Endothelial cell (in vitro differentiated cells): Measurements from ENCODE around the gene ARVCF. TPM values are rescaled to one million over a fixed set of nuclear protein-coding genes. Genes with fewer than 3 reads are reported as not detected.

Experiments
- DNase-seq: peaks from one replicate; pipeline ENCODE4 v3.0.0; 2021; ENCODE audit warnings: low spot score
- H3K27ac Mint-ChIP-seq: one replicate; pipeline ENCODE4 v1.8.0; 2021; ENCODE audit warnings: mixed read lengths, inconsistent platforms; ENCODE audit not compliant: unreplicated experiment
- H3K27me3 Mint-ChIP-seq: one replicate; pipeline ENCODE4 v1.8.0; 2021; ENCODE audit warnings: mild to moderate bottlenecking, moderate library complexity, mixed read lengths, inconsistent platforms; ENCODE audit not compliant: unreplicated experiment
- H3K36me3 Mint-ChIP-seq: one replicate; pipeline ENCODE4 v1.8.0; 2021; ENCODE audit warnings: mild to moderate bottlenecking, low read depth, mixed read lengths, inconsistent platforms; ENCODE audit not compliant: unreplicated experiment
- H3K4me1 Mint-ChIP-seq: one replicate; pipeline ENCODE4 v1.8.0; 2021; ENCODE audit warnings: mild to moderate bottlenecking, mixed read lengths, inconsistent platforms; ENCODE audit not compliant: unreplicated experiment
- H3K4me3 Mint-ChIP-seq: one replicate; pipeline ENCODE4 v1.8.0; 2021; ENCODE audit warnings: mild to moderate bottlenecking, mixed read lengths, inconsistent platforms; ENCODE audit not compliant: unreplicated experiment
- H3K9me3 Mint-ChIP-seq: one replicate; pipeline ENCODE4 v1.8.0; 2021; ENCODE audit warnings: mixed read lengths, inconsistent platforms; ENCODE audit not compliant: unreplicated experiment
- total RNA-seq: library from RNA; stranded (reverse); fragmentation: NEBNext Ultra II Directional; extraction: Animal tissue kit (Norgen Biotek cat#: 25700); gene quantifications from one replicate; pipeline ENCODE4 v1.2.1, GENCODE V29; 2021; ENCODE audit not compliant: unreplicated experiment
- TF ChIP-seq, protein P1 (sequence below): fragments of 200-600 bp; sonication (generic); IDR thresholded peaks from one replicate; pipeline ENCODE4 v1.5.0; 2021; ENCODE audit warnings: antibody characterized with exemption; ENCODE audit not compliant: unreplicated experiment

The ARVCF gene
- total RNA-seq, 1 donor from 2014 or later = 67.3 TPM

DNA sequence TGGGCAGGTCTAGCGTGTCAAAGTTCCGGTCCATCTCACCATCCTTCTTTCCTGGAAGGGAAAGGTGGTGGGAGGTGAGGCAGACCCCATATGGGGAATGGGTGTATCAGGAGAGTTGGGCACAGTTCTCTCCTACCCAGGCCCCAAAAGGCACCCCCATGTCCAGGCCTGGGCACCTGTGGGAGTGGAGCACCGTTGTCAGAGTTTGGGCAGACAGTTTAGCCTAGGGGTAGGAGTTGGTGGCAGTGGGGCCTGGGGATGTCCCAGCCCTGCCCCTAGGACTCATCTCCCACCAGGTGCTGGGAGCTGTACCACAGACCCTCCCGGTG lies 41.0 kb downstream of the ARVCF start:
- Mint-ChIP-seq H3K4me1 (peaks cover 21% of the 10 kb centered on the region), H3K27me3 (peaks cover 20% of the 10 kb centered on the region), H3K4me3 (peak overlapping the region; percentile 83), H3K27ac (peak overlapping the region; percentile 99), H3K36me3 (peaks cover 21% of the 10 kb centered on the region), H3K9me3 (no peaks in the 10 kb centered on the region)
- DNase-seq = no peak
- TF ChIP-seq, protein P1, sequence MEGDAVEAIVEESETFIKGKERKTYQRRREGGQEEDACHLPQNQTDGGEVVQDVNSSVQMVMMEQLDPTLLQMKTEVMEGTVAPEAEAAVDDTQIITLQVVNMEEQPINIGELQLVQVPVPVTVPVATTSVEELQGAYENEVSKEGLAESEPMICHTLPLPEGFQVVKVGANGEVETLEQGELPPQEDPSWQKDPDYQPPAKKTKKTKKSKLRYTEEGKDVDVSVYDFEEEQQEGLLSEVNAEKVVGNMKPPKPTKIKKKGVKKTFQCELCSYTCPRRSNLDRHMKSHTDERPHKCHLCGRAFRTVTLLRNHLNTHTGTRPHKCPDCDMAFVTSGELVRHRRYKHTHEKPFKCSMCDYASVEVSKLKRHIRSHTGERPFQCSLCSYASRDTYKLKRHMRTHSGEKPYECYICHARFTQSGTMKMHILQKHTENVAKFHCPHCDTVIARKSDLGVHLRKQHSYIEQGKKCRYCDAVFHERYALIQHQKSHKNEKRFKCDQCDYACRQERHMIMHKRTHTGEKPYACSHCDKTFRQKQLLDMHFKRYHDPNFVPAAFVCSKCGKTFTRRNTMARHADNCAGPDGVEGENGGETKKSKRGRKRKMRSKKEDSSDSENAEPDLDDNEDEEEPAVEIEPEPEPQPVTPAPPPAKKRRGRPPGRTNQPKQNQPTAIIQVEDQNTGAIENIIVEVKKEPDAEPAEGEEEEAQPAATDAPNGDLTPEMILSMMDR = no peak

DNA sequence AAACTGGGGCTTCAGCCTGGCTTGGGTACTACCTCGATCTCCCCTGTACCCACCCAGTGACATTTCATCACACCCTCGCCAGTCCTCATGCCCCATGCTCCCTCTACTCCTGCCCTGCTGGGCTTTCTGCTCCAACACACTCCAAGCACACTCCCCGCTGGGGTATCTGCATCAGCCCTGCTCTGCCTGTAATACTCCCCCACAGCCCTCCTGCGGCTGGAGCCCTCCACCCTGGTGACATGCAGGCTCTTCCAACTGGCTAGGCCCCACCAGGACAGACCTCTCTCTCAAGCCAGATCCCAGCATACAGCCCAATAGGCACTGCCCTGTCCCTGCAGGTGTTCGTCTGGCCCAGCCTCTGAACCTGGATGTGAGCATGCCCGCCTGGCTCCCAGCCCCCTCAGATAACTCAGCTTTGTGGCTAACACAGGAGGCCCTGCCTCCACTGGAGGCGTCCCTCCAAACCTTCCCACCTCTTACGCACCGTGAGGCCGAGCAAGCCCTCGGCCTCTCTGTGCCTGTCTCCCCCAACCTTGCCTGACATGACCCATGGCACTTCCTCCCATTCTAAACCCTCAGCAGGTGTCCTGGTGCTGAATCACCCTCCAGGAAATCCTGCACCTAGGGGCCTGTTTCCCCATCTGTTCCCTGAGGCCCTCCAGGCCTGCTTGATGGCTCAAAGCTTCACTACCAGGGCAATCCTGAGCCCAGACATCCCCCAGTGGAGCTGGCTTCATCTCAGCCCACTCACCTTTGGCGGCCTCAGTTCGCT lies 41.5 kb downstream of the ARVCF start:
- Mint-ChIP-seq H3K4me1 (peaks cover 21% of the 10 kb centered on the region), H3K9me3 (no peaks in the 10 kb centered on the region), H3K27me3 (peaks cover 17% of the 10 kb centered on the region), H3K27ac (peak overlapping the region; percentile 99), H3K36me3 (peaks cover 18% of the 10 kb centered on the region), H3K4me3 (peak overlapping the region; percentile 83)
- DNase-seq = peak; percentile 33
- TF ChIP-seq, protein P1 = no peak

DNA sequence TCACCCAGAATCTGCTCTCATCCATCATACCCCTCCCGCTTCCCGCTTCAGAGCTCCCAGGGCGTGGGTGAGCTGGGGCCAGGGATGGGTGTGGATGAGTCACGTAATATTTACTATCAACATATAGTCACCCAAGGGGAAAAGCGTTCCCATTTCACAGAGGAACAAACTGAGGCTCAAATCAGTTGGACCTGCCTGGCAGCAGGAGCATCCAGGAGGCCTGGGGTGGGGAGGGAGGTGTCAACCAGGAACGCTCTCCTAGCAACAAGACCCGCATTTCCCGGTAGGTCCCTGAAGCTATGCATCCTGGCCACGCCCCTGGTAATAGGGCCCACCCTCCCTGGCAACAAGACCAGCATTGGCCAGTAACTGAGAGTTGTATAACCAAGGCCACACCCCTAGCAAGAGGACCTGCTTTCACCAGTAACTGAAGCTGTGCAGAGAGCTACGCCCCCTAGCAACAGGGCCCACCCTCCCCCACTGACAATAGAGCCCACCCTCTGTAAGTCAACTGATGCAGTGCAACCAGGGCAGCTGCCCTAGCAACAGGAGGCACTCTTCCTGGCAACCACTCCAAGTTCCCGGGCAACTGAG lies 42.3 kb downstream of the ARVCF start:
- Mint-ChIP-seq H3K9me3 (no peaks in the 10 kb centered on the region), H3K4me3 (no peak overlapping the region), H3K27me3 (peaks cover 20% of the 10 kb centered on the region), H3K4me1 (peaks cover 21% of the 10 kb centered on the region), H3K27ac (peak overlapping the region; percentile 99), H3K36me3 (peaks cover 17% of the 10 kb centered on the region)
- TF ChIP-seq, protein P1 = no peak
- peak; percentile 78 for DNase-seq

DNA sequence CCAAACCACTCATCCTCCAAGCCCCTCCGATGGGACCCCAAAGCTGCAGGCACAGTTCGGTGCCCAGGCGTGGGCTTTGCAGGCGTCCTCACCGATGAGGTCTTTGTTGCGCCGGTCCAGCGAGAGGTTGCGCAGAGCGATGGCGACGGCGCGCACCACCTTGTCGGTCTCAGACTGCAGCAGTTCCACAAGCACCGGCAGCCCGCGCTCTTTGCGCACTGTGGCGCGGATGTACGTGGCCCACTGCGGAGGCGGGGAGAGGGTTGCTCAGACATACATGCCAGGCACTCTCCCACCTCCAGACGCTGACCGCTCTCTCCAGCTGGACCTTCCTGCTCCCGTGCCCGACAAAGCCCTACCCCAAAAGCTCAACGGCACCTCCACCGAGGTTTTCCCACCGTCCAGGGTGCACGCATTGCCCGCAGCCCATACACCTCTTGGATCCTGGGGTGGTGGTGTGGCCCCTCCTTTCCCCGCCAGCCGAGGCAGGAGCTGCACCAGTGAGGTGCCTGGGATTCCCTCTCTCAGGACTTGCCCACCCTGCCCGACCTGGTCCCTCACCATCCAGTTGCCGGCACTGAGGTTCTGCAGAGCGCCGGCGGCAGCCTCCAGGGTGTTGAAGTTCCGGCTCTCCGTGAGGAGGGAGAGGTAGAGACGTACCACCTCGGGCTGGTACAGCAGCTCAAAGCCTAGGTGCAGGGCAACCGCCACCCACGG lies 42.9 kb downstream of the ARVCF start:
- H3K4me1 Mint-ChIP-seq = peaks cover 21% of the 10 kb centered on the region
- H3K27me3 Mint-ChIP-seq = peaks cover 20% of the 10 kb centered on the region
- H3K27ac Mint-ChIP-seq = peak overlapping the region; percentile 57
- no peak for DNase-seq
- no peaks in the 10 kb centered on the region for H3K9me3 Mint-ChIP-seq
- TF ChIP-seq, protein P1 = no peak
- peaks cover 17% of the 10 kb centered on the region for H3K36me3 Mint-ChIP-seq
- H3K4me3 Mint-ChIP-seq = no peak overlapping the region
